Colonic mucosa (tissue), 4 donors: ENCODE data around the gene SCN5A. TPM values are rescaled to one million over a fixed set of nuclear protein-coding genes. Genes with fewer than 3 reads are reported as not detected.

ENCODE experiments used
- DNase-seq: peaks from one replicate; pipeline ENCODE4 v3.0.0-alpha.2; 2020
- H3K27ac ChIP-seq: fragments of 200-600 bp; one replicate; pipeline ENCODE4 v1.8.0; 2021
- H3K27me3 ChIP-seq: fragments of 200-600 bp; one replicate; pipeline ENCODE4 v1.8.0; 2021
- H3K36me3 ChIP-seq: fragments of 200-600 bp; one replicate; pipeline ENCODE4 v1.8.0; 2021
- H3K4me1 ChIP-seq: fragments of 200-600 bp; one replicate; pipeline ENCODE4 v1.8.0; 2021; ENCODE audit warnings: mild to moderate bottlenecking
- H3K4me3 ChIP-seq: fragments of 200-600 bp; one replicate; pipeline ENCODE4 v1.8.0; 2021
- H3K9ac ChIP-seq, 2 donors: one replicate each; pipeline ENCODE4 v1.7.0; 2013; ENCODE audit warnings: control low read depth in 2 of 2, low read depth in 2 of 2, low read length in 2 of 2
- H3K9me3 ChIP-seq: fragments of 200-600 bp; one replicate; pipeline ENCODE4 v1.8.0; 2021
- intact Hi-C: fragments of 100-400 bp; cut with DNase I; formaldehyde crosslinking; loops from one replicate; pipeline ENCODE4 v1.14.1; 2022
- total RNA-seq, 2 donors: library from RNA; stranded (reverse); fragmentation: NEBNext Ultra II Directional in 1 of 2; extraction: Animal tissue kit (Norgen Biotek cat#: 25700) in 1 of 2; gene quantifications; one replicate each; pipeline ENCODE4 v1.2.1, GENCODE V29; 2021
- TF ChIP-seq, protein P1 (sequence below): fragments of 200-600 bp; IDR thresholded peaks from one replicate; pipeline ENCODE4 v1.8.0; 2022; ENCODE audit warnings: antibody characterized with exemption, mild to moderate bottlenecking
- donor health status: healthy.
- donor health status: DM: no; HTN: no; CAD: no.
- donor health status: DM: no; HTN: no; CAD: no.

Gene SCN5A
- total RNA-seq, 2 donors from 2014 or later = 0.32 to 0.45 TPM

DNA sequence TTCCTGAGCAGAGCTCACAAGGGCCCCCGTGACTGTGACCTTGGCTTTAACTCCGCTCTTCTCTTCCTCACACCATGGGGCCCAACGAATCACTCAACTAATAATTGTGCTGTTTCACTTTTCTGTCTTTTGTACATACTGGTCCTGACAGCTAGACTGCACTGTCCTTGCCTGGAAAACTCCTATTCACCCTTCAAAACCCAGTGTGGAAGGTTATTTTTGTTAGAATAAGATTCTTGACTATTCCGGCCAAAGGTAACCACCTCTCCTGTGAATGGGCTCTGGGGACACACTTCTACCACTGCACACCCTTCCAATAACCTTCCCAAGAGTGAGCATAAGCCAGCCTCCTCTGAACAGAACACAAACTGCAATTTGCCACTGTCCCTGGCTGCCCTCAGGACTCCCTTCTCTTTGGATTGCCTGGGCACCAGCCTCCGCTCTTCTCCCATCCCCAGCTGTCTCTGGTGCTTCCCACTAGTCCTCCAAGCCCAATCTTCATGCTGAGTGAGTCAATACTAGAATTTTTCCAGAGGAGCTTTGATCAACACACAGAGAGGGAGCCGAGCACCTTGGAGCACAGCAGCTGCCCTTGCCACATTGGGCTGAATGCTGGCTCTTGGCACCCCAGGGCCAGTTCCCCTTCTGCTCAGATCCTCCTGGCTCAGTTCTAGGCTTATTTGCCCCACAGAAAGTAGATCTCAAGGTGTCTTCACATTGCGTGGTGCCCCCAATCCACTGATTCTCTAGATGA is 2.1 kb downstream of the SCN5A start:
- no peak for DNase-seq
- H3K36me3 ChIP-seq = no peaks in the 10 kb centered on the region
- no peak overlapping the region for H3K4me3 ChIP-seq
- no peak overlapping the region for H3K9ac ChIP-seq
- H3K9me3 ChIP-seq = no peaks in the 10 kb centered on the region
- H3K27ac ChIP-seq = no peak overlapping the region
- intact Hi-C loops = no loop called here
- TF ChIP-seq, protein P1, sequence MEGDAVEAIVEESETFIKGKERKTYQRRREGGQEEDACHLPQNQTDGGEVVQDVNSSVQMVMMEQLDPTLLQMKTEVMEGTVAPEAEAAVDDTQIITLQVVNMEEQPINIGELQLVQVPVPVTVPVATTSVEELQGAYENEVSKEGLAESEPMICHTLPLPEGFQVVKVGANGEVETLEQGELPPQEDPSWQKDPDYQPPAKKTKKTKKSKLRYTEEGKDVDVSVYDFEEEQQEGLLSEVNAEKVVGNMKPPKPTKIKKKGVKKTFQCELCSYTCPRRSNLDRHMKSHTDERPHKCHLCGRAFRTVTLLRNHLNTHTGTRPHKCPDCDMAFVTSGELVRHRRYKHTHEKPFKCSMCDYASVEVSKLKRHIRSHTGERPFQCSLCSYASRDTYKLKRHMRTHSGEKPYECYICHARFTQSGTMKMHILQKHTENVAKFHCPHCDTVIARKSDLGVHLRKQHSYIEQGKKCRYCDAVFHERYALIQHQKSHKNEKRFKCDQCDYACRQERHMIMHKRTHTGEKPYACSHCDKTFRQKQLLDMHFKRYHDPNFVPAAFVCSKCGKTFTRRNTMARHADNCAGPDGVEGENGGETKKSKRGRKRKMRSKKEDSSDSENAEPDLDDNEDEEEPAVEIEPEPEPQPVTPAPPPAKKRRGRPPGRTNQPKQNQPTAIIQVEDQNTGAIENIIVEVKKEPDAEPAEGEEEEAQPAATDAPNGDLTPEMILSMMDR = no peak
- H3K4me1 ChIP-seq = peaks cover 5% of the 10 kb centered on the region
- peaks cover 12% of the 10 kb centered on the region for H3K27me3 ChIP-seq

DNA sequence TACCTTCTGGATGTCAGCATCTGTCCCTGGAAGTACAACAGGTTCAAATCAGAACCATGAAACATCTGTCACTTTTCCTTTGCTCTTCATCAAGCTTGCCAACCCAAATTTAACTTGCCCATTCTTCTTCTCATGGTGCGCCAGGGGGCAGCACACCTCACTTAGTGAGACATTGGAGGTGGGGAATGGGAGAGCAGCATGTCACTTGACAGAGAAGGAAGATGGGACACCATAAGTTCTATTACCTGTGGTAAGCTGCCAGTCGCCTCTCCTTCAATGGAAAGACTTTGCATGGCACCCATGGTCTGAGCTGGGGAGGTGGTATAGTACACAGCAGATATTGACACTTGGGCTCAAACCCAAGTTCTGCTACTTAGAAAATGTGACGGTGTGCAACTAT is 2.9 kb downstream of the SCN5A start:
- Histone ChIP-seq H3K4me1 (peaks cover 5% of the 10 kb centered on the region), H3K9ac (no peak overlapping the region), H3K27ac (no peak overlapping the region), H3K36me3 (no peaks in the 10 kb centered on the region), H3K9me3 (no peaks in the 10 kb centered on the region), H3K4me3 (no peak overlapping the region), H3K27me3 (peaks cover 12% of the 10 kb centered on the region)
- intact Hi-C loops = no loop called here
- DNase-seq = no peak
- TF ChIP-seq, protein P1 = no peak

DNA sequence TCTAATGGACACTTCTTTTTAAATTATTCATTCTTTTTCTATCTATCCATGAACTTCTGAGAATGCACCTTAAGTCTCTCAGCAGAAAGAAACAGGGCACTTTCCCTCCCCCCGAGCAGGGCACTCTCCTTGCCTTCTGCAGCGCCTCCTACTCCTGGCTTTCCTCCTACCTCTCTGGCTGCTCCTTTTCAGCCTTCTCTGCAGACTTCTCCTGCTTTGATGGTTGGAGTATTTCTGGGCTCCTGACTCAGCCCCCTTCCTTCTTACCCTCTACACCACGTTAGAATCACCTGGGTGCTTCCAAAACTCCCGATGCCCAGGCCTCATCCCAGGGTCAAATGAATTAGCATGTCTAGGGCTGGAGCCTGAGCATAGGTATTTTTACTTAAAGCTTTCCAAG is 3.4 kb downstream of the SCN5A start:
- Histone ChIP-seq H3K9me3 (no peaks in the 10 kb centered on the region), H3K9ac (no peak overlapping the region), H3K4me1 (peaks cover 5% of the 10 kb centered on the region), H3K27me3 (peaks cover 12% of the 10 kb centered on the region), H3K4me3 (no peak overlapping the region), H3K36me3 (no peaks in the 10 kb centered on the region), H3K27ac (no peak overlapping the region)
- DNase-seq = no peak
- intact Hi-C loops = no loop called here
- TF ChIP-seq, protein P1 = no peak

DNA sequence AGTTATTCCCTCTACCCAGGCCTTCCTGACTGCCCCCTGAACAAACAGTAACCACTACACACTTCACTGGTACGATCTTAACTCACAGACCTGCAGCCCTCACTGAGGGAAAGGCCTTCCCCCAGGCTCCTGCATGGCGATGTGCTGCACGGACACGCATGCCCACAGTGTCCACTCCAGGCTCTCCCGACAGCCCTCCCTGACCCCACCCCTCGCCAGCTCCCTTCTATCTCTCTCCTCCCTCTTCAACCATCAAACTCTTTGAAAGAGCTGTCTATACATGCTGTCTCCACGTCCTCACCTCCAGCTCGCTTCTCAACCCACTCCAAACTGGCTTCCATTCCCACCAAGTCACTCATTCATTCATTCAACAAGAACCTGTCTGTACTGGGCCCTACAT is 3.9 kb downstream of the SCN5A start:
- TF ChIP-seq, protein P1 = no peak
- Histone ChIP-seq H3K9ac (no peak overlapping the region), H3K27me3 (peaks cover 12% of the 10 kb centered on the region), H3K4me1 (peaks cover 5% of the 10 kb centered on the region), H3K27ac (no peak overlapping the region), H3K4me3 (no peak overlapping the region), H3K36me3 (no peaks in the 10 kb centered on the region), H3K9me3 (no peaks in the 10 kb centered on the region)
- intact Hi-C loops = no loop called here
- no peak for DNase-seq

DNA sequence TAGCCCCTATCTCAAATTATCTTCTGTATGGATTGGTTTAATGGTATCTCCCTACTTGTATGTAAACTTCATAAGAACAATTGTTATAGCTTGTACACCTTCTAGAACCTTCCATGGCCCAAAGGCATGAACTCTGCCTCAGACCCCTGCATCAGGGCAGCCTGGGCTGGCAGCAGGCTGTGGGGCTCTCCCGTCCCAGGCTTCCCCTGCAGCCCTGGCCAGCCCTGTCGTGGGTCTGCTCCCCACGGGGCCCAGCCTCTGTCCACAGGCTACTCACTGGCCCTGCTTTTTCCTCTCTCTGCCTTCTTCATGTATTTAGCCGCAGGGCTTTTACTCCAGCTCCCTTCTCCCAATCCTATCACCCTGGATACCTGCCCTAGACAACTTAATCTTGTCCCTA is 4.4 kb downstream of the SCN5A start:
- TF ChIP-seq, protein P1 = no peak
- H3K9ac ChIP-seq = no peak overlapping the region
- no peak overlapping the region for H3K27ac ChIP-seq
- H3K4me3 ChIP-seq = no peak overlapping the region
- no peaks in the 10 kb centered on the region for H3K36me3 ChIP-seq
- peaks cover 5% of the 10 kb centered on the region for H3K4me1 ChIP-seq
- peaks cover 12% of the 10 kb centered on the region for H3K27me3 ChIP-seq
- no peak for DNase-seq
- no peaks in the 10 kb centered on the region for H3K9me3 ChIP-seq
- intact Hi-C loops = no loop called here
